Neural cell (in vitro differentiated cells): Measurements from ENCODE around the gene SLC25A26. TPM values are rescaled to one million over a fixed set of nuclear protein-coding genes. Genes with fewer than 3 reads are reported as not detected.

Experiments used
- H2AFZ ChIP-seq: fragments of 200-600, 300-800 bp; sonication (generic), shearing (Covaris generic); 2 replicates; pipeline ENCODE4 v1.6.0; 2014; ENCODE audit warnings: low read depth, mild to moderate bottlenecking, antibody characterized with exemption, low read length, moderate library complexity
- H3F3A ChIP-seq: fragments of 200-600 bp; shearing (Covaris generic); 2 replicates; pipeline ENCODE4 v1.6.1; 2016; ENCODE audit warnings: mild to moderate bottlenecking, moderate library complexity, mixed read lengths, antibody characterized with exemption, low read length; ENCODE audit not compliant: insufficient read depth, poor library complexity, severe bottlenecking
- H3K27ac ChIP-seq: fragments of 200-600, 300-800 bp; sonication (generic), shearing (Covaris generic); 2 replicates; pipeline ENCODE4 v1.5.1; 2014; ENCODE audit warnings: mild to moderate bottlenecking, low read length, moderate library complexity
- H3K27me3 ChIP-seq: fragments of 300-800, 200-600 bp; sonication (generic), shearing (Covaris generic); 2 replicates; pipeline ENCODE4 v1.6.0; 2014; ENCODE audit warnings: mild to moderate bottlenecking, low read depth, low read length, moderate library complexity; ENCODE audit not compliant: insufficient read depth
- H3K36me3 ChIP-seq: fragments of 300-800, 200-600 bp; sonication (generic), shearing (Covaris generic); 2 replicates; pipeline ENCODE4 v1.5.1; 2014; ENCODE audit warnings: mild to moderate bottlenecking, antibody characterized with exemption, low read length, moderate library complexity; ENCODE audit not compliant: insufficient read depth
- H3K4me2 ChIP-seq: fragments of 300-800, 200-600 bp; sonication (generic), shearing (Covaris generic); 2 replicates; pipeline ENCODE4 v1.6.0; 2014; ENCODE audit warnings: mild to moderate bottlenecking, low read length
- H3K4me3 ChIP-seq: fragments of 300-800, 200-600 bp; sonication (generic), shearing (Covaris generic); 2 replicates; pipeline ENCODE4 v1.5.1; 2014; ENCODE audit warnings: mild to moderate bottlenecking, low read length, moderate library complexity
- H3K79me2 ChIP-seq: fragments of 200-600 bp; shearing (Covaris generic); replicated peaks from 2 replicates; pipeline ENCODE4 v1.6.0; 2014; ENCODE audit warnings: mild to moderate bottlenecking, low read length, moderate library complexity; ENCODE audit not compliant: insufficient read depth
- H3K9ac ChIP-seq: fragments of 300-800, 200-600 bp; sonication (generic), shearing (Covaris generic); 2 replicates; pipeline ENCODE4 v1.6.1; 2016; ENCODE audit warnings: mild to moderate bottlenecking, low read length, mixed read lengths
- H3K9me2 ChIP-seq: fragments of 200-600 bp; shearing (Covaris generic); 2 replicates; pipeline ENCODE4 v1.6.1; 2016; ENCODE audit warnings: mild to moderate bottlenecking, low read length, mixed read lengths; ENCODE audit not compliant: insufficient read depth
- H3K9me3 ChIP-seq: fragments of 200-600, 300-800 bp; sonication (generic), shearing (Covaris generic); 2 replicates; pipeline ENCODE4 v1.6.1; 2016; ENCODE audit warnings: mild to moderate bottlenecking, mixed run types, low read length, moderate library complexity, mixed read lengths
- H4K20me1 ChIP-seq: fragments of 200-600 bp; shearing (Covaris generic); 2 replicates; pipeline ENCODE4 v1.6.1; 2016; ENCODE audit warnings: mild to moderate bottlenecking, mixed run types; ENCODE audit not compliant: insufficient read depth
- CTCF ChIP-seq: fragments of 450-650 bp; IDR thresholded peaks from 2 replicates; pipeline ENCODE4 v1.5.1; 2014; ENCODE audit warnings: antibody characterized with exemption, mild to moderate bottlenecking, moderate library complexity; ENCODE audit not compliant: poor library complexity, severe bottlenecking
- EP300 ChIP-seq: fragments of 450-650 bp; conservative IDR thresholded peaks from 2 replicates; pipeline ENCODE4 v1.6.1; 2014; ENCODE audit warnings: antibody characterized with exemption, mild to moderate bottlenecking, moderate library complexity; ENCODE audit not compliant: poor library complexity, severe bottlenecking
- EZH2 ChIP-seq: fragments of 200-600, 300-800 bp; shearing (Covaris generic), sonication (generic); IDR thresholded peaks from 2 replicates; pipeline ENCODE4 v1.6.1; 2014; ENCODE audit warnings: antibody characterized with exemption, low read length, borderline replicate concordance, mild to moderate bottlenecking; ENCODE audit not compliant: insufficient read depth, poor library complexity, severe bottlenecking
- MXI1 ChIP-seq: fragments of 450-650 bp; conservative IDR thresholded peaks from 2 replicates; pipeline ENCODE4 v1.6.1; 2014; ENCODE audit warnings: antibody characterized with exemption, mild to moderate bottlenecking; ENCODE audit not compliant: poor library complexity, severe bottlenecking
- POLR2AphosphoS5 ChIP-seq: IDR thresholded peaks from 2 replicates; pipeline ENCODE4 v1.6.1; 2012
- RAD21 ChIP-seq: fragments of 450-650 bp; conservative IDR thresholded peaks from 2 replicates; pipeline ENCODE4 v1.6.1; 2014; ENCODE audit warnings: antibody characterized with exemption, mild to moderate bottlenecking, moderate library complexity
- REST ChIP-seq: IDR thresholded peaks from 2 replicates; pipeline ENCODE4 v1.6.1; 2012; ENCODE audit warnings: borderline replicate concordance
- SMC3 ChIP-seq: fragments of 450-650 bp; conservative IDR thresholded peaks from 2 replicates; pipeline ENCODE4 v1.6.1; 2014; ENCODE audit warnings: antibody characterized with exemption, mild to moderate bottlenecking, moderate library complexity; ENCODE audit not compliant: poor library complexity
- TAF1 ChIP-seq: IDR thresholded peaks from 2 replicates; pipeline ENCODE4 v1.6.1; 2012; ENCODE audit warnings: low read depth
- polyA plus RNA-seq: library from polyadenylated mRNA; depleted of rRNA; stranded (reverse); fragments of >200 nt; gene quantifications from 2 replicates; pipeline ENCODE4 v1.2.3, GENCODE V29; 2014

The SLC25A26 gene
- polyA plus RNA-seq, 1 donor from 2014 or later = 21.0 TPM

- Histone ChIP-seq H3K4me2 (no peak overlapping the region), H3K9me2 (no peaks in the 10 kb centered on the region), H3K4me3 (no peak overlapping the region), H3K27ac (no peak overlapping the region), H2AFZ (no peak overlapping the region), H4K20me1 (no peaks in the 10 kb centered on the region), H3F3A (no peaks in the 10 kb centered on the region), H3K9me3 (peaks cover 3% of the 10 kb centered on the region), H3K27me3 (no peaks in the 10 kb centered on the region), H3K36me3 (no peaks in the 10 kb centered on the region), H3K79me2 (no peaks in the 10 kb centered on the region), H3K9ac (no peak overlapping the region)
- TF ChIP-seq RAD21 = no peak
- no peak for TF ChIP-seq SMC3
- no peak for TF ChIP-seq REST
- no peak for TF ChIP-seq MXI1
- no peak for TF ChIP-seq POLR2AphosphoS5
- no peak for TF ChIP-seq TAF1
- TF ChIP-seq EP300 = no peak
- TF ChIP-seq CTCF = no peak
- TF ChIP-seq EZH2 = no peak
Observed at GRCh38 chr3:66317750-66318376, 97.1 kb downstream of the SLC25A26 start.

GRCh38 chr3:66320390-66320789 is 99.6 kb downstream of the SLC25A26 start:
- H3K36me3 ChIP-seq = no peaks in the 10 kb centered on the region
- no peaks in the 10 kb centered on the region for H3K9me3 ChIP-seq
- no peaks in the 10 kb centered on the region for H4K20me1 ChIP-seq
- H3F3A ChIP-seq = no peaks in the 10 kb centered on the region
- H3K79me2 ChIP-seq = no peaks in the 10 kb centered on the region
- H3K27me3 ChIP-seq = no peaks in the 10 kb centered on the region
- H3K9ac ChIP-seq = no peak overlapping the region
- H3K4me3 ChIP-seq = no peak overlapping the region
- no peak overlapping the region for H3K27ac ChIP-seq
- TF ChIP-seq MXI1 (no peak), EP300 (no peak), SMC3 (no peak)
- H3K9me2 ChIP-seq = no peaks in the 10 kb centered on the region
- H3K4me2 ChIP-seq = no peak overlapping the region
- H2AFZ ChIP-seq = no peak overlapping the region
